NCI-H345 treated with DMSO at 0.1 percent for 48 hours (cell line): ENCODE data around the gene ADAMTS14.

Experiments
- DNase-seq: peaks from one replicate; lab custom pipeline; 2025; ENCODE audit not compliant: unreplicated experiment; lab: John Stamatoyannopoulos, UW

Gene ADAMTS14

DNA sequence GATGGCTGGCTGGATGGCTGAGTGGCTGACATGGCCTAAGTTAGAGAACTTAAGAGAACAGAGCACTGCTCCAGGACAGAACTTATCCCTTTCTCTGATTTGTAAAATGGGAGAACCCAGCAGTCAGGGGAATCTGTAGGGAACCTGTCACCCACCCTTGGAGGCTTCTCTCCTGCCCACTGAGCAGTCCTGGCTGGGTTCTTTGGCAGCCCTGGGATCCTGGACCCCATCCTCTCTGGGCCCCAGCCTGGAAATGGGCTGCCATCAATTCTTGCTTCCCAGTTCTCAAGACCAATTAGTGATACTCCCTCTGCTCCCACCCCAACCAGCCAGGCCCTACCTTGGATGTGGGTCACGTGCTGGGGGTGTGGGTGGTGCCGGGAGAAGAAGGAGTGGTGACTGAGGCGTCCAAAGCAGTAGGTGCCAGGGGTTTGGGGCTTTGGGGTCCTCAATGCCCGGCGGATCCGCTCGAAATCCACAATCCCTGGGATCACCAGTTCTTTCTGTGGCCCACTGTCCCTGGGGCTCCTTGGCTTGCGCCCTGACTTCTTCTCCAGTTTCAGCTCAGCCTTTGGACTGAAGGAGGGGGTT lies 109.2 kb downstream of the ADAMTS14 start:
- no peak for DNase-seq

DNA sequence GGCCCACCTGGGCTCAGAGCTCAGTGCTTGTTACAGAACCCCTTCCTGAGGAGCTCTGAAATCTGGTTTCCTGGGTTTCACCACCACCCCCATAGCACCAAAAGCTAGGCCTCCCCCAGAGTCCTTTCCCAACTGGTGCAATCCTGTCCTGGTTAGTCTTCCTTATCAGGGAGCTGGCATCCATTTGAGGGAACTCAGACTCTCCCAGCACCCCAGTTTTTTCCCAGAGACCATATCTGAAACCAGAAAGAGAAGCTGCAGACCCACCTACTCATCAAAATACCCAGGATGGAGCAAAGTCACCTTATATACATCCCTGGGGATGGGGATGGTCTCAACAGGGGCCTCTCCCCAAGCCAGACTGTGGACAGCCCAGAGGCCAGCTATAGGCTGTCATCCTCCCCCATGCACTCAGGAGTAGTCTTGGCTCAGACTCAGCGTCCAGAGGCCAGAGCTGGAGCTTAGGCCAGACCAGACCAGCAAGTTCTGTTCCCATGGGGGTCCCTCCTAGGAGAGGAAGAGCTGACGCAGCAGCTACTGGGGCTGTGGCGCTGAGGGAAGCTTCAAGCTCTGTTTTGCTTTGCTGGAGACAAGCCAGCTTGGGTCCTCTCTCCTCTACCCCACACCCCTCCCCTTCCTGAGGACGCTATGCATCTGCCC lies 109.9 kb downstream of the ADAMTS14 start:
- DNase-seq = no peak

DNA sequence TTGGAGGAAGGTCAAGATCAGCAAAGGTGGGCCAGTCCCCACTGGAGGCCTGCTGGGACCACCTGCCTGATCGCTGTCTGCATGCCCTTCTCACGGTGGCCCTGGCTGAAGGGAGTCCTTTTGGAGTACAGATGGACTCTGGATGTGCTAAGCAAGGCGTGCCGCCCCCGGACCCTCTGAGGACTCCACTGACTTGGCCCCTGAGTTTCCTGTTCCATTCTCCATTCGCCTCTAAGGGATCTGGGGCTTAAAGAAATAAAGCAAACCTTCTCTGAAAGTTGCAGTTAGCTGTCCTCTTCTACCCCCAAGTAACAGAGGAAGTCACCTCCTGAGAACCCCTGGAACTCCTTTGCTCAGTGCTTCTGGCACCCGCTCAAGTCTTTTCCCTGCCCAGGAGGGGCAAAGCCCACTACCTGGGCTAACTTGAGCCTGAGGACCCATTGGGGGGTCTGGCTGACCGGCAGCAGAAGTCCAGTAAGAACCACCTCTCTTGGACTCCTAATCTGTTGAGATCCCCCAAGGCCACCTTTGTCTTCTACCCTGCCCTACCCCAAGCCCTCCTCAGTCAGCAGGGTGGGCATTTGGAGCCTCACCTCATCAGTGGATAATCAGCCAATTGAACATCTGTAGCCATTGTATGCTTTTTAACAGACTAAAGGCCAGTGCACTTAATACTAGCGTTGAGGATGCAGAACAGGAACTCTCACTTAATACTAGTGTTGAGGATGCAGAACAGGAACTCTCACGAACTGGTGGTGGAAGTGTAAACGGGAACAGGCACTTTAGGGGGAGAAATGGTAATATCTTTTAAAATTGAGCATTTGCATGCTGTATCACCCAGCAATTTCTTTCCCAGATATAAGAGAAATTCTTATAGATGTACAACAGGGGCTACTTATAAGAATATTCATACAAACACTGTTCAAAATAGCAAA lies 110.7 kb downstream of the ADAMTS14 start:
- DNase-seq = no peak

DNA sequence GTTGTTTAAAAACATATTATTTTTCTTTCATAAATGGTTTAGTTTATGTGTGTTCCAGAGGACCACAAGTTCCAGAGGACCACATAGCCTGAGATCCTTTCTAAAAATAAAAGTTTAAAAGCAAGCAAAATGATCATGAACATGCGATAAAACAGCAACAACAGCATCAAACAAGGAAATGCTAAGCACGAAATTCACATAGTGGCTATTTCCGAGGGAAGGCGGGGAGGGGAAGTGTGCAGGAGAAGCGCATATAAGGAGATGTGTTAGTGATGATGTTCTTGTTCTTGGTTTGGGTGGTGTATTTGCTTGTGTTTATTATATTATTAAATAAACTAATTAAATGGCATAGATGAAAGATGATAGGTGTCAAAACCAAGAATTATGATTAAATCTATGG lies 111.7 kb downstream of the ADAMTS14 start:
- no peak for DNase-seq

DNA sequence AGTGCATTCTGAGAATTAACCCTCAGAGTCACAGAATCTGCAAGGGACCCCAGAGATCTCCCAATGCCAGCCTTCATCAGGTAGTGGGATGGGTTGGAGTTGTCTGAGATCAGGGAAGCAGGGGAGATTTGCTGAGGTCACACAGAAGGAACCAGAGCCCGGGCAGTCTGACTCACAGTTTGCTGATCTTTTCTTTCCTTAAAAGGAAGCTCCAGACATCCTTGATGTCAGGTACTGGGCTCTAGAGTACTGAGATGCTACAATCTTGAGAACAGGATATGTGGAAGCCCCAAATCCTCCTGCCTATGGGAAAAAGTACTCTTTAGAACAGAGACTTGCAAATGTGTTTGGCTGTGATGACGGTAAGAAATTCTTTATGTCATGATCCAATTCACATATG lies 112.2 kb downstream of the ADAMTS14 start:
- DNase-seq = no peak

DNA sequence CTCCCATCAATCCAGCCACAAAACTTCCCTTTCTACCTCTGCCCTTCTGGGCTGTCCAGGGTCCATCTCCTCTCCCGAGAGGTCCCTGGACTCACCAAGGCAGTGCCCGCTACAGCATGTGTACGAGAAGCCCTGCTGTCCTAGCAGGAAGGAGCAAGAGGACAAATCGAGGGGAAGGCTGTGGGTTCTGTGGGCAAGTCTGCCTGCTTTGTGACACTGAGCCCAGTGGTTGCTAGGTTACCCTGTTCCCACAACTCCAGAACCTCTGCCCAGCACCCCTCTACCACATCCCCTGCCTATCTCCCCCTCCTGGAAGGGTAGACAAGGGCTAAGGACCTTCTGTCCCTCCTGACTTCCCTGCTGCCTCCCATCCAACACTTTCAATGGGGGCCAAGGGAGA lies 112.9 kb downstream of the ADAMTS14 start, which contains the start of gene TBATA:
Gene TBATA (minus strand): TSS at position 188 of the 400 bp plus-strand sequence. CDS start 1,998 bp downstream, outside the sequence.
- DNase-seq = no peak

DNA sequence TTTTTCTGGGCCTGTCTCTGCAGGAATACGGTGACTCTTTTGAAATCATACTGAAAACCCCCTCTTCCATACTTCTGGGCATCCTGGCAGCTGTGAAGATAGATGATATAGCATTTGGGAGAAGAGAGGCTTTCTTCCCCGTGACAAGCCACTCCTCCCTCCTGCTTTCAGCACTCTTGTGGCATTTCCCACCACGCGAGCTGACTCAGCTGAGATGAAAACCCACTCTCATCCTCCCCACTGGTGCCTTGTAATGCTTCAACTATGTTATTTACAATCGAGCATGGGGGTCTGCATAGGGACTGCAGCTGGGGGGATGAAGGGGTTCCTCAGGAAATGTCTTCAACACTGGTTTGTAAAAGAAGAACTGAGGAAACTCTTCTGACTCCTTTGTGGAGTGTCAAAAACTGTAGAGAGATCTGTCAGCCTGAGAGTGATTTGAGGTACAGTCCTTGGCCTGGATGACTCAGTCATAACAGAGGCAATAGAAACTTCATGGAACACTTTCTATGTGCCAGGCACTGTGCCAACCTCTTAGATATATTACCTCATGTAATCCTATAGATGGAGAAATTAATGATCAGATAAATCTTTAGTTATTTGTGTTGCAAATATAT lies 114.6 kb downstream of the ADAMTS14 start:
- no peak for DNase-seq

DNA sequence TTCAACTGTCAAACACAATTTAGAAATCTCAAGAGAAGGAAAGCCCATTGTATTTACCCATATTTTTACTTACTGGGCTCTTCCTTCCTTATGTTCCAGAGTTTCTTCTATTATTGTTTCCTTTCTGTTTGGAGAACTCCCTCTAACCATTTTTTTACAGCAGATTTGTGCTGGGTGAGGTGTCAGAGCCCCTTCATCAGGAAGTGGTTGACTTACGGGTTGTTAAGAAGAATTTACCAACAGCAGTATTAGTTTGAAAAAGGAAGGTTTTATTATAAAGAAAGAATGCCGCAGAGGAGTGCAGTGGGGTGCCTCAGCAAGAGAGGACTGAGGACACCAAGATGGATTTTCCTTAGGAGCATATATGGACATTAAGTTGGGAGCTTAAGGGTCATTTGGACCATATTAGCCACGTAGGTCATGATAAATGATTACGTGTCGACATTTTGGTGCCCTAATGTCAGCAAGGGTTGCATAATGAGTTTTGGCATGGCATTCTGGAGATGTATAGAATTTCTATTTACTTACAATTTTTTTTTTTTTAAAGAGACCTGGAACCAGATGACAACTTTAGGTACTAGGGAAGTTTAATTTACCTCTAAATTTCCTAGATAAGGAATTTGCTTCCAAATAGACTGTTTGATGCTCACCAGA lies 119.2 kb downstream of the ADAMTS14 start:
- DNase-seq = no peak

DNA sequence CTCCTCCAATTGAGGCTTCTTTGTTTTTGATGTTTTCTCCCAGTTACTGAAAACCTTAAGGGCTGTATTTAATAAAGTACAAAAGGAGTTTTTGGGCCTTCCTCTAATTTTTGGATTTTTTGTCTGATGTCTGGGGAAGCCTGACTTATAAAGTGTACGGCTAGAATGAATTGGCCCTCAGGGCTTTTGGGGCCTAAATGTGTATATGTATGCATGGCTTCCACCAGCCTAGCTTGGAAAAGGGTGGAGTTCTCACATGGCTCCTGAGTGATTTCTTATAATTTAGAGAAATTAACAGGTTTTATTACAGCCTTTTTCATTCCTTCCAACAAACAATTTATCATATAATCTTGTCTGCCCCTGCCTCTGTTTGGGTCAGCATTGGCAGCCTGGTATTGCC lies 123.3 kb downstream of the ADAMTS14 start:
- no peak for DNase-seq

DNA sequence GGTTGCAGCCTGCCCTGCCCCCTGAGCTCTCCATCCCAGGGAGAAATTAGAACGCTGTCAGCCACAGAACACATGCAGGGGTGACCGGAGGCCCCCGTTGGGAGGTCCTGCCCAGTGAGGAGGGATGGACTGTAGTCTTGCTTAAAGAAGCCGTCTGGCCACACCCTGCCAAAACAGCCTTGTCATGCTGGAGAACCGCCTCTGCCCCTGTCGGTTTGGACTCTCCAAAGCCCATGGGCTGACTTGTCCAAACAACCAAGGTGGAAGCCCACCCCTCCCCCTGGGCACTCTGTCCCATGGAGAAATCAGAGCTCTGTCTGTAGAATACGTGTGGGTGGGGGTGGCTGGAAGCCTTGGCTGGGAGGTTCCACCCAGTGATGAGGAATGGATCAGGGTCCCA lies 125.5 kb downstream of the ADAMTS14 start:
- DNase-seq = no peak

DNA sequence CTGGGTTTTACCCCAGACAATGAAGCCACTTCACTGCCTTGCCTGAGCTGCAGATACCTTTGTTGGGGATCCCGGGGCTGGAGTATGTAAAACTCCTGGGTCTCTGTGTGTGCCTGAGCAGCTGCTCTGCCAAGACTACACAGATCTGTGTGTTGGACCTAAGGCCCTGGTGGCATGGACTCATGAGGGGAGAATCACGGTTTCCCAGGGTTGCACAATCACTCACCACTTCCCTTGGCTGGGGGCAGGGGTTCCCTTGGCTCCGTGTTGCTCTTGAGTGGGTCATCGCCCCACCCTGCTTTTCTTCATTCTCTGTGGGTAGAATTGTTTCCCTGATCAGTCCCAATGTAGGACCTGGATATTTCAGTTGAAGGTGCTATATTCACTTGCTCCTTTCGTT lies 126.8 kb downstream of the ADAMTS14 start:
- DNase-seq = no peak

DNA sequence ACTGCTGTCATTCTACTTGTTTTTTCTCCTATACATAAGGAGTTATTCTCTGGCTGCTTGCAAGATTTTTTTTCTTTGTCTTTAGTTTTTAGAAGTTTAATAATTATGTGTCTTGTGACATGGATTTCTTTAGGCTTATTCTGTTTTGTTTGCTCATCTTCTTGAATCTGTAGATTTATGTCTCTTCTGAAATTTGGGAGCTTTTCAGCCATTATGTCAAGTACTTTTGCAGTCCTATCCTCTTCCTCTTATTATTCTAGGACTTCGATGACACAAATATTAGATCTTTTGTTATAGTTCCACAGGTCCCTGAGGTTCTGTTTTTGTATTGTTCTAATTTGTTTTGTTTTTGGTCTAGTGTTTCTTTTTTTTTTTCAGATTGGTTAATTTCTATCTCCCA lies 129.5 kb downstream of the ADAMTS14 start:
- no peak for DNase-seq

DNA sequence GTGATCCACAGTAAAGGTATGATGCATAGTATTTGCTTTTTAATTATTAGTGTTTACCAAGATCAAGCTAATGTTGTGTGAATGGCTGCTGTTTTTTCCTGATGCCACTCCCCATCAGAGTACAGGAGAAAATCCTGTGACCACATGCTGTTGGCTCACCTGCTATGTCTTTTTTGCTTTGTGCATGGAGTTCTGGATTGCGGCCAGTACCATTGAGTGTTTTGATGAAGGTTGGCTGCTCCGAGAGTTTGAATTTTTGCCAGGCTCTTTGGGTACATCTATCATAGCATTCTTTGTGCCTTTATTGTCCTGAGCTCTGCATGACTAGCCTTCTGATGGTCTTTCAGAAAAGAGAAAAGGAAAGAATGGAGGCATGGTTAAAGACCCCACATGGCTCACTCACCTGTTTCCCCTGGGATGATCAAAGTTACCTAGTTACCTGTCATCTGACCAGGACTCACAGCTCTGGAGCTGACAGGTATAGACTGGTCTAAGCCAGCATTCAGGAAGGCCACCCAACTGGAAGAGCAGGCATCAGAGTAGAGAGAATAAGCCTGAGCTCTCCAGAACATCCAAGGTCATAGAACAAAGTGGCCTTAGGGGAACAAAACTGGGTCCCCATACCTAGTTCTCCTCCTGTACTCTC lies 131.6 kb downstream of the ADAMTS14 start:
- DNase-seq = peak; percentile 96

DNA sequence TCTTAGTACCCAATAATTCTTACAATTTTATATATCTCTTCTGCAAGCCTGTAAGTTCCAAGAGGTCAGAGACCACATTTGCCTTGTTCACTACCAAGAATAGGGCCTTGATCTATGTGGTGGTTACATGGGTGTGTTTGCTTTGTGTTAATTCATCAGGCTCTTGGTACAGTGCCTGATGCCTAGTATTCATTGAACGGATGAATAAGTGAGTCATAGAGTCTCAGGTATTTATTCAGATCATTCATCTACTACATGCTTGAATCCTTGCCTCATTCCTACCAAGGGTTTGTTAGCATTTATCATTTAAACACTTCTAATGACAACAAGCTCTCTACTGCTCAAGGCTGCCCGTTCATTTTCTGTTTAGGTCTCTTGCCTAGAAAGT lies 132.1 kb downstream of the ADAMTS14 start:
- no peak for DNase-seq

DNA sequence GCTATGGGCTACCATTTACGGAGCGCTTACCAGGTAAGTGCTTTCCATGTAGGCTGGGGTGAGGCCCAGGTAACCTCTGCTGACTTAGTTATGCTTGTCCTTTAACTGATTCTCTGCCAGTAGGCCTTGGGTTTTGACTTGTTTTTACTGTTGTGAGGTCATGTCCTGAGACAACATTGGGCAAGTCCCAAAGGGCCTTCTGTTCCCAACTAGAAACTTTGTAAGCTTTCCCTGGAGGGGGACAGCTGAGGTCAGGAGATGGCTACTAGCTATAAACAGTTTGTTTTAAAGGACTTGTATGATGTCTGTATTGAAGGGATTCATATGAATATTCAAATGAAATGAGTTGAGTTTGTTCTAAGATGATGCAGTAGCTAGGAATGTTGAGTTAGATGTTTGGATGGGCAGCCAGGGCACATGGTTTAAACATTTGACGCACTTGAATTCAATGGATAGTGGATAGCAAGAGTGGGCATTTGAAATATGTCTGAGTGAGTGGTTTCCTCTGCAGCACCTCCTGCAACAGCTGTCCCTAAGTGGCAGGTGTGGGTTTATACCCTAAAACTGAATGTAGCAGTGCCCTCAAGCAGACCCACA lies 133.4 kb downstream of the ADAMTS14 start:
- no peak for DNase-seq

DNA sequence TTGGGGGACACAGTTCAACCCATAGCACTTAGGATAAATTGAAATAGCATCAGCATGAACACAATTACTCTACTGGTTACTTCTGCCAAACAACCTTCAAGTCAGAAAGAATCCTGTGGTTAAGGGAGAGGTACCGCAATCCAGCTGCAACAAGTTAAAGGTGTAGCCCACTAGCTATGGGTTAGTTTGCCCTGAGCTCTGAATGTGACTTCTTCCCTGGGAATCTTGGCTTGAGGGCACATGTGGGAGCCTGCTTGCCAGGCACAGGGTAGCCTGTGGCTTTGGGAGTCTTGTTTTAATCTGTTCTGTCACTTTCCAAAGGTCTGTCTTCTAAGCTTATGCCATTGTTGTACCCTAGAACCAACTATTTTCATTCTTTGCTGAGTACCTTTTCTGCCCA lies 134.5 kb downstream of the ADAMTS14 start:
- no peak for DNase-seq

DNA sequence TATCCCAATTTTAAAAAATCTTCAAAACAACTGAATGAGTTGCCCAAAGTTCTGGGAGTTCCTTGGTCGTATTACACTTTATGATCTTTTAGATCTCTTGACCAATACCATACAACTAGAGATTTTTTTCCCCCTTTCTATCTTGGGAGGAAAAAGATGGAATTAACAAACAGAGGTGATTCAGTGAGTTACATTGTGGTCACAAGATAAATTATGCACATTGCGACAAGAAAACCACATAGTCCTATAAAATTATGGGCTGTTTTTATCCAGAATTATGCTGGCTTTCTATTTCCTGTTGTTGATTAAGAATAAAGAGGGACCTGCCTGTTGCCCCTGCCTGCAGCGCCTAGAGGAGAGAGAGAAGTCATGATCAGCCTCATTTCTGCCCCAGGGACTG lies 135.2 kb downstream of the ADAMTS14 start:
- no peak for DNase-seq

DNA sequence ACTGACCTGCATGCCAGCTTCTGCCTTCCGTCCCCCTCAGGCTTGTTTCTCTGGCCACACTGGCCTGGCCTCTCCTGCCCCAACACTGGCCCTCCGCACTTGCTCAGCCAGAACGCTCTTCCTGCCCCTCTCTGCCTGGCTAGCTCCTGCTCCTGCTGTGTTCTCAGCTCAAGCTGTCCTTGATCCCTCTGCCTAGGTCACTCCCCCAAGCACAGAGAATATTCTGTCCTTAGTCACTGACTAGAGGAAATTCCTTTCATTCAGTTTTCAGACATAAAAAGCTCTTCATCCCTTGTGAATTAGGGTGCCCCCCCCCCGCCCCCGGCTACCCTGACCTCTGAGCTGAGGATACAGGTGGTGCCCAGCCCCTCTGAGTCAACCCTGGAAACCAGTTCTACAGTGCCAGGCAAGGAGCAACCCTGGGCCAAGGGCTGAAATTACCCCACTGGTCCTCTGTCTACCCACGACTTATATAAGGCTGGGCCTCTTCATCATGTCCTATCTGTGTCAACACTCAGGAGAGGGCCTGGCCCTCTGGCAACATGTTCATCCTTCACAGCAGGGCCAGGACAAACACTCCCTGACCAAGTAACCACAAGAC lies 136.8 kb downstream of the ADAMTS14 start:
- DNase-seq = no peak

DNA sequence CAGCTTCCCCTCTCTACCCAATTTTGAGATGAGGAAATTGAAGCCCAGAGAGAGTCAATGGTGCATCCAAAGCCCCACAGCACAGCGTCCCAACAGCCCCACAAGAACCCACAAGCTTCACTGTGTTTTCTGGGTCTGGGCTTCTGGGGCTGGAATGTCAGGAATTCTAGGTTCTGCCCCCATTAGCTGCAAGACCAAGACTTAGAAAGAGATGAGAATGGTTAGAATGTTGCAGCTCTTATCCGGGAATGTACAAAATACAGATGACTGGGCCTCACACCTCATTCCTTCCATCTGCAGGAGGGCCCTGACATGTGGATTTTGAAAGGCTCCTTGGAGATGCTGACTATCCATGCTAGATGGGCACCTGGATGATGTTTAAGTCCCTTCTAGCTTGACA lies 137.4 kb downstream of the ADAMTS14 start:
- DNase-seq = no peak

DNA sequence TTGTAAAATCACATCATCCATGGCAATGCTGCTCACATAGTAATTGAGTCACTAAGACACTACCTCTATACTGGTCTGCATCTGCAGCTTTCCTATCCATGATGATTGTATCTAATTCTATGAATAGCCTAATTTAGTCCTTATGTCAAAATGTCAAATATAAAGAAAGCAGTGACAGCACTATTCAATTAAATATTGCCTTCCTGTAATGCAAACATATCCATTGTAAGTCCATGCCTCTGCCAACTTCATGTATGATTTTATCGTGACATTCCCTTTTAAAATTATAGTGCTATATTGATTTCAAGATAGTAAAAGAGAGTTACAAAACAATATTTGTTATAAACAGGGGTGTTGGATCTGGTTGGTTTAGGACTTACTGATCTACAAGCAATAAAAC lies 138.7 kb downstream of the ADAMTS14 start:
- DNase-seq = no peak
